Skin of body (tissue), 2 donors: ENCODE data around the gene SGCD. TPM values are rescaled to one million over a fixed set of nuclear protein-coding genes. Genes with fewer than 3 reads are reported as not detected.

Experiments used
- DNase-seq: peaks from one replicate; lab custom pipeline; 2025; lab: John Stamatoyannopoulos, UW
- total RNA-seq: library from RNA; depleted of rRNA; stranded (reverse); fragments of >200 nt; gene quantifications from one replicate; pipeline ENCODE4 v1.2.3, GENCODE V29; 2014

SGCD gene
- 54.5 TPM for total RNA-seq

DNA sequence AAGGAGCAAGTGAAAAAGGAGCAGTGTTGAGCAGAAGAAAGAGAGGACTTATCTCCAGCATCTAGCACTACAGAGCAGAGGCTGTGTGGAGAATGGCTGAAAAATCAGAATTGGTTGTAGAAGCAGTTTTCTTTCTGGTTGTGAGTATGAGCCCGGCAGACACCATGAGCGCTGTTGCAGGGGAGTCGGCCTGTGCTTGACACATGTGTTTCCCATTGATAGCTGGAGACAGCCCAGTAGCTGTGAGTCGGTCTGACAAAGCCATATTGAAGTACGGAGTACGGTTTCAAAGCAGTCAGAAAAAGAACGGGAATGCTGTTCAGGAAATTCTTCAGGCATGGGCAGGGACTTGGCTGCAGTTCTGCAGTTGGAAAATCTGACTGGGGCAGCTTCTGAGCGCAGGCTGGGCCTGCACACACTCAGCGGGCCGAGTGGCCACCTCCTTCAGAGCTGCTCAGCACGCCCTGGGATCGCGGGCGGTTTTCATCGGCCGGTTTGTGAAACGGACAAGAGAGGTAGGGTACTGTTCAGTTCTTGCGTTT lies at the start of gene SGCD:
SGCD (plus strand) TSS at position 447 of the 542 bp plus-strand sequence.
- DNase-seq: peak; percentile 97

DNA sequence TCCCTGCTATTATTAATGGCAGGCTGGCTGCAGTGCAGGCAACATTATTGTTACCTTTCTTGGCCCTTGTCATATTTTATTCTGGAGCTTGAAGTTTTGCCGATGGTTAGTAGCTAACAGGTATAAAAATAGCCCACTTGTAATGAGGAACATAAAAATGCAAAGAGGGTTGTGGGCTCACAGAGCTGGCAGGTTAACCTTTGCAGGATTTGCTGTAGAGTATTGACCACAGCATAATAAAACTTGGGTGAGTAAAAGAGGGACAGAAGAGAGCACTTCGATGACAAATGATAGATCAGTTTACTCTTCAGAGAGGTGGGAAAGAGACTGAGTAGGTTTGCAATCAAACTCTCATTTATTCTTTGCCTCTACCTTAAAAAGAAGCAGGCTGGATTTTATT lies 49.7 kb upstream of the SGCD start:
- no peak for DNase-seq

DNA sequence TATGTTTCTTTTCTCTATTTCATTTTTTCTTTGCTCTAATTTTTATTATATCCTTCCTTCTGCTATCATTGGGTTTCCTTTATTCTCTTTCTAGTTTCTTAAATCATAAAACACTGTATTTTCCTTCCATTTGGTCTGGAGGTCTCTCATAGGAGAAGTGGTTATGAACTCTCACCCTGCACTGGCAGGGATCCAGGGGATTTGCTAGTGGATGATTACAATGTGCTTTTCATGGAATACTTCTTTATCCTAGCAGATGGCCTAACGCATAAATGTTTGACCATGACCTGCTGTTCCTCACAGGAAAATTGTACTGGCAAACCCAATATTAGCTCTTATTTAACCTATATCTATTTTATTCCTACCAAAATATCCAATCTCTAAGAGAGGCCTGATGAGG lies 31.5 kb upstream of the SGCD start:
- DNase-seq: no peak

DNA sequence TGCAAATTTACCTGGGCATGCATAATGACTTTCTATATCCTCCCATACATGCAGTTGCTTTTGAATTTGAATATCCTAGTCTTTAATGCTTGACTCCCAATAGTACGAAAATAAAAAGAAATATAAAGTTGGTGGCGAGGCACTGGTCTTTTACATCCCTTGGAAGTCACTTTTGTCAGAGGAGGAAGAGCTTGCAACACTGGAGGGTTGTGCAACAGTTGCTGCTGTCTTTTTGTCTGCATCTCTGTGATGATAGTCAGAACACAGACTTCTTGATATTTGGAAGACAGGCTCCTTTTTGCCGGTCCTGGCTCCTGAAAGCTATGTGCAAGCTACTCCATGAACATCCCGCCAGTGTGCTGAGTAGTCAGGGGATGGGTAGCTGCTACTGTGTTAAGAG lies 16.8 kb upstream of the SGCD start:
- DNase-seq: no peak

DNA sequence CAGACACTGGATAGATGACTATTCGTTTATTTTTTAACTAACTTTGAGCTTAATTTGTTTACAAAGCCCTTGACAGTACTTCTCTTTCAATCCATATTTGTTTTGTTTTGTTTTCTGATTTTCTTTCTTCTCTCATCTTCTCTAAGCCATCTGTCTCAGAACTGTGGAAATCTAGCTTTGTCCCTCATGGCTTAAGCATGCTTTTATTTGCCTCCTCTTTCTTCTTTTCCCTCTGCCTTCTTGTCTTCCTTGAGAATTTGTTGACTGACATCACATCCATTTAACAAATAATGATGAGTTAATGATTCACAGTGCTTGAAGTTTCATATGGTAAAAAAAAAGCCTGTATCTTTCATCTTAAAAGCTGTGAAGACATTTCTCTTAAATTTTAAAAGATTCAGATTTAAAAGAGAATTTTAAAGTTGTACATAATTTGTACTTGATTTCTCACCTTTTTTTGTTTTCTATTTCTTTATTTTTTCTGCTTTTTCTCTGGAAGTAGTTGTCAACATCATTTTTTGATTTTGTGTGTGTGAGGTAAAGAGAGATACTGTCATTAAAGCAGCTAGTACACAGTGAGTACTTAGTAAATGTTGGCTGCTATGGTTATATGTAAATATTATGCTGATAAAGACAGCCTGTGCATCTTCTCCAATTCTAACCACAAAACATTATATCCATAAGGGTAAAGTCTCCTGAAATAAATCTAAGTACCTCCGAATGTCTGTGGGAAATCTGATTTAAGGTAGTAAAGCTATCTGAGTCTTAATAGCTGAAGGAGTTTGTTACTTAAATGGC lies 13.9 kb upstream of the SGCD start:
- no peak for DNase-seq

DNA sequence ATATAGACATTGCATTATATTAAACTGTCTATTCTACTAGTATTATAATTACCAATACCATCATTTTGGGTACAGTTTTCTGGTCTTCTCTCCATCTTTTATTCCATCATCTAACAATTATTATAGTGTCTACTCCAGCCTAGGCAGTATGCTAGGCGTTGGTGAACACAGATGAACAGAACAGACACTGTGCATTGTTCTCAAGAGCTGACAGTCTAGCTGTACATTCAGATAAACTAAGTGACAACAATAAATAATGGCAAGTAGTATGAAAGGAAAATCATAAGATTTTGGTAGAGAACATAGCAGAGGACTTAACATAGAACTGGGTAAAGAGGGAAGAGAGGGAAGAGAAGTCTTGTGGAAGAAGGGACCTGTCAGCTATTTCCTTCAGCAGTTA lies 12.5 kb upstream of the SGCD start:
- no peak for DNase-seq

DNA sequence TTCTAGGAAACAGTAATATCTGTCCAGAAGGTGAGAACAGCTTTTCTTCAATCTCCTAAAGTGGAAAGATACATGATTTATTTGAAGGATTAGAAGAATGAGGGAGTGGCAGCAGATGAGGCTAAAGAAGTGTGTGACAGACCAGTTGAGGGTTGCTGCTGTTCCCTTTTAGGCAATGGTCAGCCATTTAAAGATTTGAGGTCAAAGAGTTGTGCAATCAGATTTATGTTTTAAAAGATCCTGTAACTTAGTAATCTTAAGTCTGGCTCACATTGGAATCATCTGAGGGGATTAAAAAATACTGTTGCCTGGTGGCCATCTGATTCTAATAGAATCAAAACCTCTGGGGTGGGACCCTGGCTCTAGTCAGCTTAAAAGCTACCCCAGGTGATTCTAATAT lies 4.3 kb upstream of the SGCD start:
- no peak for DNase-seq

DNA sequence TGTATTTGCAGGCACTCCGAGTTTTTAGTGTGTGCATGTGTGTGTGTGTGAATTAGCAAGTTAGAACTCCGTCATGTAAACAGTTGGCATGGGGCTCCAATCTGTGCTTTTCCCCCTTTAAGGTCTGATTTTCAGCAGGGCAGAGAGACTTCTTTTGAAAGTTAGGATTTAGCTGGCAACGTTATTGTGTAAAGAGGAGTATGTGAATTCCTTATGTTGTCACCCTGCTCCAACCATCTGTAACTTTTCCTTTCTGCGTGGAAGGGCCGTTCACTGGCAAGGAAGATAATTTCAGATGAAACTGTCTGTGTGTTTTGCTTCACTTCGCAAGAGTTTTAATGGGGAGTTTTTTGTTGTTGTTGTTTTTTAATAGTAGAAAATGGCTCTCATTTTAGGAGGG lies 332 bp downstream of the SGCD start:
- DNase-seq: peak; percentile 85

DNA sequence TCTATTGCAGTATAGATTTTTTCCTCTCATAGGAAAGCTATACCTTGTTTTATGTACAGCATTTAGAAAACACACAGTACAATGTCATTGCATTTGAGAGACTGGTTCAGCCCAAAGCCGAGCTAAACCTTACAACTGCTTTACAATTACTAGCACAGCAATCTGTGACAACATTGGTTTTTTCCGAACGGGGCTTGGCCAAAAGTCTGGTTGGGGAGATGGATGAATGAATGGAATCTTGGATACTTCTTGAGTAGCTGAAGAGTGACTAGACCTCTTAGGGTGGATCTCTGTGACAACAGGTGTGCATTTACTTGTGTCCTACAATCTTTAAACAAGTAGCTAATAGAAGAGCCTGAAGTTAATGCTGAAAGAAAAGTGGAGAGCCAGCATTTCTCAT lies 1.2 kb downstream of the SGCD start:
- peak; percentile 67 for DNase-seq

DNA sequence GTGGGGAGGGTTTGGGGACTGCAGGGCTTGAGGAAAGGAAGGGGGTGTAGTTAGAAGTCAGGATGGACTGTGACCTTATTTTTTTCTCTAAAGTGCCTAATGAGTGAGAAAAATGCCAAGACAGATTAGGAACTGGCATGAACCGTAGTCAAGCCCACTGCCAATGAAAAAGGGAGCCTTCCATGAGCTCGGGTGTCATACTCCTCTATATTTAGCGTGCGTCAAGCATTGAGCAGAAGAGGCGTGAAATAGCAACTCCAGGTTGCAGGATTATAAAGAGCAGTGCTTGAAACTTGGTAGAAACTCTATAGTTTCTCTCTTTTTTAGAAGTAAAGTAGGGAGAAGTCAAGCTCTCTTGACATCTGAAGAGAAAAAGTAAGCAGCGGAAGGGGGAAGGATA lies 1.8 kb downstream of the SGCD start:
- no peak for DNase-seq

DNA sequence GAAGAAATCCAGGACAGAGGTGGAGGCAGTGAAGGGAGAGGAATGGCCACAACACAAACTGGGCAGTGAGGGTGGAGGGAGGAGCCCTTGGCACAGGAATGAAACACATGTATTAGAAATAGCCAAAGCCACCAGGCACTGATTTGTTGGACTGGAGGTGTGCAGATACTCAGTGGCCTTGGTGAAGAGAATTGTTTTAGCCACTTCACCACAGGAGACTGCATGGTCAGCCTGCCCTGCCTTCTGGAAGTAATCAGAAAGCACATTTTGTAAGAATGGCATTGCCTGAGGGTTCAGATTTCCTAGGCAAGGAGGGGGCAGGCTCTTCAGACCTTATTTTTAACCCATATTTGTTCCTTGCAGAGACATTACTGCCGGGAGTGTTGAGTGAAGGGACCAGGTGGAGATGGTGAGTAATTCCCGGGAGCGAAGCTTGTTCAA lies 2.2 kb downstream of the SGCD start:
- DNase-seq: no peak

DNA sequence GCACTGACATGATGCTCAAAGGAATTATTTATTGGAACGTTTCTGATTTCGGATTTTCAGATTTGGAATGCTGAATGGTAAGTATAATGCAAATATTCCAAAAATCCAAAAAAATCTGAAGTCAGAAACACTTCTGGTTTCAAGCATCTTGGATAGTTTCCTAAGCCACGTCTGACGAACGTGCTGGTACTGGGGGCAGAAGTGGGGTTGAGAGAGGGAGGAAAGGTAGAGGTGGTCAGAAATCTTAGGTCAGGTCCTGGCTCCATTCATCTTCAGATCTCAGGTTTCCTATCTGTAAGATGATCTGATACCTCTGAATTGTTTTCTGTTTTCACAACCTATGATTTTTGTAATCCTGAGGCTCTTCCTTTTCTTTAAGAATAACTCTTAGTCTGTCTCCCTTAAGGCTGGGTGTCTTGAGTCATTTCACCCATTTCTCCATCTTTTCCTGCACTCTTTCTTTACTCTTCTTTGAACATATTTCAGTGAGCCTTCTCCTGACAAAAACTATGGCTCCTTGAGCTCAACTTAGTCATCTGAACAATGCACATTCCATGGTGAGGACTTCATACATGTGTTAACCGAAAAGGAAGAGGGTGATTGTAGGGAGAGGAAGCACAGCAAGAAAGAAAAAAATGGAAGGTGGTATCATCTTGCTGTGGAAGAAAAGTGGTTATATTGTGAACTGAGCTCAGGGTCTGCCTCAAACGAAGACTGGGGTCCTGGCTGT lies 3.3 kb downstream of the SGCD start:
- DNase-seq: no peak

DNA sequence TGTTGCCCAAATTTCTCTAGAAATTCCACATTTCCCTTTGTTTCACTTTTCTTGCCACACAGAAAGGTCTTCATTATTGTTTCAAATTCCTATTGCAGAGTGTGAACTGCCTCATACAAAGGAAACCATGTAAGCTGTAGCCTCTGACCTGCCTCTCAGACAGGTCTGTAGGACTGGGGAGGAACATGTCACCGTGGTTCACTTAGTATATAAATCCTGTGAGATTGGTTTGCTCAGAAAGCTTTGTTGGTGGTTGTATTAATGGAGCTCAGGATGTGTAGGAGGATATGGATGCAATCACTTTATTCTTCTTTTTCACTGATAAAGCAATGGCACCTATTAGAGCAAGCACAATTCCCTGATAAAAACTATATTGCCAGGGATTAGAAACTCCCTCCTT lies 4.2 kb downstream of the SGCD start:
- DNase-seq: no peak

DNA sequence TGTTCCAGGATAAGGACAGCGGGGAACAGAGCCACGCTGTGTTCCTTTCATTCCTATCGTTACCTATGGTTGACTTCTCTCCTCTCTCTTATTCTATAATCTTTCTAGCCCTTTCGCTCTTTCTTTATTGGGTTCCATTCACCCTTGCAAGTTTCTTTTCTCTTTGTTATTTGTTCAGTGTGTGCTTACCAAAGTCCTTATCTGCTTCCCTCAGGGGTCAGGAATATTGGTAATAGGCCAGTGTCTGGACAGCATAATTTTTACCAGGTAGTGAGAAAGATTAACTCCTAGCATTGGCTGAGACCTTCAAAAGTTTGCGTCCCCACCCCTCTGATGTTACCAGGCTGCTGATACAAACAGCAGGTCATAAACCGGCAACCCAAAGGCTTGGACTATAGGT lies 4.9 kb downstream of the SGCD start:
- DNase-seq: no peak

DNA sequence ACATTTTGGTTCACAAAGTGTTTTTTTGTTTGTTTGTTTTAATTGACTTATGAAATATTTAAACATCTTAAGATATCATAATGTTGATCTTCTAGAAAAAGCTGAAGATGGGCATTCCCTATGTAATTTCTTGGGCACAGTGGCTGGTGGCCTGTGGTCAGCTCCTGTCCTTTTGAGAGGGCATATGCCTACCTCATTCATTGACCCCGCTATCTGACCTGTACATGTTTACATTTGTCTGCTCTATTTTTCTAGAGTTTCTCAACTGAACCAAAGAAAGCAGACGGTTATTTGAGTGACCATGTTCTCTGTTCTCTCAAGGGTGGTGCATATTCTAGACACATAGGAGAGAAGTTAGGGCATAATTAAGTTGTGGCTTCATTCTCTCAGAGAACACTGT lies 5.3 kb downstream of the SGCD start:
- no peak for DNase-seq

DNA sequence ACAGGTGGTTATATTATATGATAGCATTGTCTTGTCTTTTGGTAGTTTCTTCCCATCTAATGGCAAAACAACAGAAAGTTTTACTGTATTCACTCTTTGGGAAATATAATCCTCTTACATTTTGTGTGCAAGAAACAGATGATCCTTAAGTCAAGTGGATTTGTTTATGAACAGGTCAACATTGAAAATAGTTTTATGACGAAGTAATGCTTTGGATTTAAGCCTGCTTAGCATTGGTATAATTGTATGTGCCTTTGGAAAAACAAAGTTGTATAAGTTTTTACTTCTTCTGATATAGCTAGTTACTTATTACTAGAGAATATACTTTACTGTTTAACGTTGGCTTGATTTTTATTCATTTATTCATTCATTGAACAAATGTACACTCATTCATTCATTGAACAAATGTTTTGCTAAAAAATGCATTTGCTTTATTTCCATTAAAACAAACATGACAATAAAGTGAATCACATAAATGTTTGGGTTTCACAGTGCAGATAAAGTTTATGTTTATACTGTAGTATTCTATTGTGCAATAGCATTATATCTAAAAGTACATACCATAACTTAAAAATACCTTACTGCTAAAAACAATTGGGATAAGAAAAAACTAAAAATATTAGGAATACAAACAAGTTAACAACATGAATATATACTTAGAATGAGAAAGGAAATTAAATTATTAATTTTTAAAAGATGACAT lies 12.3 kb downstream of the SGCD start:
- DNase-seq: no peak

DNA sequence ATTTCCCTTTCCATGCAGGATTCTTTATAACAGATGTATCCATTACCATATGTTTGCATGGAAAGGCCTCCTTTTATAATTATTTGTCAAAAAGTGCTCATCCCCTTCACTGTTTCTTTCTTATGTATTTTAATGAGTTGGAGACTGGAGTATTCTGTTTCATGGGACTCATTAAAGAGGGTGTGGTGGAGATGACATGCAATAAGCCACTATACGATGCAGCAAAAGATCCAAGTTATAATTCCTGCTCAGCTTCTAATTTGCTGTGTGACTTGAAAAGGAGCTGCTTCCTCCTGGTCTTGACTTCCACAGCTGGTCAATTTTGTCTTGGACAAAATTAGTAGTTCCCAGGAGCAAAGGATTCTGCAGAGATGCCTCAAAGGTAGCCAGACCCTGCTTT lies 13.9 kb downstream of the SGCD start:
- DNase-seq: peak; percentile 75

DNA sequence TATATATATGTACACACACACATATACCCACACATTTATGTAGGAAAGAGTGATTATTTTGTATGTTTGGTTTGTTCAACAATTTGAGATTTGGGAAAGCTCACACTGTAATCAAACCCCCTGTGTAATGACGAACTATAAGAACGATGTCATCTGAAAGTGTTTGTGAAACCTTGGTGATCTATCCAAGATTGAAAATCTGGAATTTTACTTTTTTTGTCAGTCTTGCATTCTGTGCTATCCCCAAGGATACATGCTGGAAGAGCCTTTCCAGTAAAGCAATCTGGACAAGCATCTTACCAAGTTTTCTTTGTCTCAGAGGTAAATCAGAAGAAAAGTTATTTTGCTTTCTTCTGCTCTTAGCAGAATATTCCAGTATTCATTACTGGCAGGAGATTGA lies 23.3 kb downstream of the SGCD start:
- peak; percentile 66 for DNase-seq

DNA sequence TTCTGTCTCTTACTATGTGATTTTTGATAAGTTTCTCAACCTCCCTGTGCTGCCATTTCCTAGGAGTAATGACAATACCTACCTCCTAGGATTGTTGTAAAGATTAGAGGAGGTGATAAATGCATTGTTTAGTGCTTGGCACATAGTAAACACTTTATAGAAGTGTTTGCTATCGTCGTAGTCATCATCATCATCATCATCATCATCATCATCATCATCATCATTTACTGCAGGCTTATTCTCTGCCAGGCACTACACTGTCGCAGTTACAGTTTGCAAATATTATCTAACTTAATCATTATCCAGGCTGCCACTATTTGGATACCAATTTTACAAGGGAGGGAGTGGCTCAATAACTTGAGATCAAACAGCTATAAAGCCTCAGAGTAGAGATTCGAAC lies 24.5 kb downstream of the SGCD start:
- DNase-seq: no peak

DNA sequence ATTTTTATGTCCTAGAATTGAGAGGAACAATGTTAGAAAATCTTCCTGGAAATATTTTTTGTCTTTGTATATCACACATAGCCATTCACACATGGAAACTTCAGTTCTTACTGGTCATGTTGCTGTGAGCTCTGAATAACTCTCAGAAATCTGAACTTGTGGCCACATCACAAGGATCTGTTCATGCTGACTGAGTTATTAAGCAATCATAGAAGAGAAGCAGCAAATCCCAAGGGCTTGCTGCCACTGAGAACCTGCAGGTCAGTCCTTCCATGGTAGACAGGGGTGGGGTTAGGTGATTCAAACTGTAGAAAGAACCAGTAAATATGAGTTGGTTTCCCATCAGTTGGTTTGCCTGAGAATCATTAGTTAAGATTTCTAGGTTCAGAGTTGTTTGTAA lies 27.6 kb downstream of the SGCD start:
- no peak for DNase-seq

DNA sequence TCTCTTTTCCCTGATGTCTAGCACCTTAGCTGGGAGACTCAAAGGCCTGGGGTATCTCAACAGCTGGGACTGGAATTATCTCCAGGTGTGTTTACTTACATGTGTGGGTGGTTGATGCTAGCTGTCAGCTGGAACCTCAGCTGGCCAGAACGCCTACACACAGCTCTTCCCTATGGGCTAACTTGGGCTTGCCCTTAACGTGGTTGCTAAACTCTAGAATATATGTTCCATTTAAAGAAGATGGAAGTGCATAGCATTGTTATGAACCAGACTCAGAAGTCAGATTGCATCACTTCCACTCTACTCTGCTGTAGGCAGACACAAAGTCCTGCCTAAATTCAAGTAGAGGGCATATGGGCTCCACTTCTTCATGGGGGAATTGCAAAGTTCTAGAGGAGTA lies 29.3 kb downstream of the SGCD start:
- no peak for DNase-seq

DNA sequence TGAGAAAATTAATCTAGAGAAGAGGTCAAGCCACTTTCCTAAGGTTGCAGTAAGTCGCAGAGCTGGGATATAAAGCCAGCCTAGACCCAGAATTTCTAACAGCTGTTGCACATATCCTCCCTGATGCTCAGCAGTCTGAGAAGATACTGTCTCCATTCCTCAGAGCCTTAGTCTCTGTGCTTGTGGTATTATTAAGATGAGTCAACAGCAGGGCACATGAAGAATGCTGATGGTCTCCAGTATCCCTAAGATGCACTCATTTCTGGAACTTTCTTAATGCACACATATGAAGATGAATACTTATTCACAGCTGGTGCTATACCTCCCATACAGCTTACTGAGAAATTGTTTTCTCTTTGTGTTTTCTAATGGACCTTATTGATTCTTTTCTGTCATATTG lies 32.5 kb downstream of the SGCD start:
- DNase-seq: peak; percentile 4
